NCI-H82 (cell line): ENCODE results near the gene KHDRBS1.
"Not testable (repeated sequence)": the region's sequence is repeated elsewhere in the genome, so short reads cannot be mapped to it uniquely, and the experiment has no call there.

Experiments
- DNase-seq: peaks from one replicate; lab custom pipeline; 2025; lab: John Stamatoyannopoulos, UW

Gene KHDRBS1

GRCh38 chr1:32013386-32014198, at the start of gene KHDRBS1:
Gene KHDRBS1, plus strand, starts transcription at chr1:32013868. Its CDS starts 128 bp downstream, at chr1:32013996.
- peak; percentile 100 for DNase-seq

GRCh38 chr1:31970873-31971272, 42.8 kb upstream of the KHDRBS1 start:
- no peak for DNase-seq

- DNase-seq: no peak
Observed at GRCh38 chr1:31976401-31976800, 37.3 kb upstream of the KHDRBS1 start.

DNA sequence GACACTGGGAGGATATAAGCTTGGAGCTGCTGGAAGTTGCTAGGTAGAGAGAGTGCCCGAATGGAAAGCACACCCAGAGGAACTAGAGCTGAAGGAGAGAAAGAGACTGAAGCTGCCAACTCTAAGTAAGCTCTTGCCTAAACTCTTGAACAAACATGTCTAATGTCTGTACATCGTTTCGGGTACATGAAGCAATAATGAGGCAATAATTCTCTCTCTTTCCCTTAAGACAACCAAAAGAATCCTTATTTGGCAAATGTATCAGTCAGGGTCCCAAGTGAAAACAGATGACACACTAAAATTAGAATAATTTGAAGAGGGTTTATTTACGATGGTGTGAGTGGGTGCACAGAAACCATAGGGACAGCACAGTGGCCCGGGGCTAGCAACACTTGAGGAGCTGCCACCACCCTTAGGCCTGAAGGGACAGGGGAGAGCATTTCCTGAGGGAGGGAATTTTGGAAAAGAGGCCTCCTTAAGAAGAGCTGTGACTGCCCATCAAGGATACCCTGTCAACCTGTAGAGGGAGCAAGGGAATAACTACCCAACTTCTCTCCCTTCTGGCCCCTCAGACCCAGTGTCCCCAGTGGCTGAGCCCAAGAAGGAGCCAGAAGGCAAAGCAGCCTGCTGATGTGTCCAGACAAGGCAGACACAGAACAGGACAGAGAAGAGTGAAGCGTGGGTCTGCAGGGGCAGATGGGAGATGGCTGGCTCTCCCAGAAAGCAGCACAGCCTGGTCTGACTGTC, 36.1 kb upstream of the KHDRBS1 start:
- DNase-seq: peak; percentile 81

- DNase-seq: no peak
Observed at GRCh38 chr1:31978843-31979400, 34.7 kb upstream of the KHDRBS1 start.

DNA sequence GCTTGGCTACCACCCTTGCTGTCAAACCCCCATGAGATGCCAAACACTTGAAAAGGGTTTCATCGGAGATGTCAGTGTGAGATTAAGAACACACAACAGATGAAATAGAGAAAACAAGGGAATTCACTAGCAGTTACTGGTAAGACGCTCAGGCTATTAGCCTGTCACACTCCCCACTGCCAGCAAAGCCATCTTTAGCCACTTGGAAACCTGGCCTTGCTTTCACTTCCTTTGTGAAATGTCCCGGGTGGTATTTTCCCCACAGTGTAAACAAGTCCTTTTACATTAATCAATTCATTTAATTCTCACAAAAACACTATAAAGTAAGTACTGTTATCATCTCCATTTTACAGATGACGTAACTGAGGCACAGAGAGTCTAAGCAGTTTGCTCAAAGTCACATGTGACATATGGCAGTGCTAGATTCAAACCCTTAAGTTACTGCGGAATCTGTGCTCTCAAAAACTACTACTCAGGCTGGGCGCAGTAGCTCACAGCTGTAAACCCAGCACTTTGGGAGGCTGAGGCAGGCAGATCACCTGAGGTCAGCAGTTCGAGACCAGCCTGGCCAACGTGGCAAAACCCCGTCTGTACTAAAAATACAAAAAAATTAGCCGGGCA, 32.7 kb upstream of the KHDRBS1 start:
- no peak for DNase-seq

DNA sequence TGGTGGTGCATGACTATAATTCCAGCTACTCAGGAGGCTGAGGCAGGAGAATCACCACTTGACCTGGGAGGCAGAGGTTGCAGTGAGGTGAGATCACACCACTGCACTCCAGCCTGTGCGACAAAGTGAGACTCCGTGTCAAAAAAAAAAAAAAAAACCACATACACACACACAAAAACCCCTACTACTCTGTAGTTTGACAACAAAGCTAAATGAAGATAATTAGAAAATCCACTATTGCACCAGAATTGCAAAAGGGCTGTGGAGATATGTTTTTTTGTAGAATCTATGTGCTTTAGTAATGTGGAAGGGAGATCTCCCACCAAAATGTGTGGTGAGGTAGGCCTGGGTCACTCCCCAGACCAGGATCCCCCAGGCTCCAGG, 32.2 kb upstream of the KHDRBS1 start:
- no peak for DNase-seq

- peak; percentile 87 for DNase-seq
Observed at GRCh38 chr1:31981972-31982371, 31.7 kb upstream of the KHDRBS1 start.

GRCh38 chr1:31984419-31985347, 29.0 kb upstream of the KHDRBS1 start:
- DNase-seq: no peak

DNA sequence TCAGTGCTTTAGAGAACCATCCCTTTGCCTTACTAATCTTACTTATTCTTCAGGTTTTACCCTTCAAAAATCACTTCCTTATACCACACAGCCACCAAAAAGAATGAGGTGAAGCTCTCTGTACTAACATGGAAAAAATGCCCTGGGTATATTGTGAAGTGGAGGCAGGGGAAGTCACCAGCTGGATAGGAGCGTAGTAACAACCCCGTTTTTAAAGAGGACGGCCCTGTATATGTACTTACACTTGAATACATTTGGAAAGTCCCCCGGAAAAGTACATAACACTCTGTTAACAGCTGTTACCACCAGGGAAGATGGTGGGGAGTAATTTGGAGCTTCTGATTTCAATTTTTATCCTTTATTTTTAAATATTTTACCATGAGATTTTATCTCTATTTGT, 28.2 kb upstream of the KHDRBS1 start:
- DNase-seq: no peak

- peak; percentile 38 for DNase-seq
Observed at GRCh38 chr1:31987135-31987619, 26.5 kb upstream of the KHDRBS1 start.

GRCh38 chr1:31989964-31990363, 23.7 kb upstream of the KHDRBS1 start:
- DNase-seq: no peak

- DNase-seq: no peak
Observed at GRCh38 chr1:31991182-31991581, 22.5 kb upstream of the KHDRBS1 start.

- DNase-seq: no peak
Observed at GRCh38 chr1:31995263-31995662, 18.4 kb upstream of the KHDRBS1 start.

DNA sequence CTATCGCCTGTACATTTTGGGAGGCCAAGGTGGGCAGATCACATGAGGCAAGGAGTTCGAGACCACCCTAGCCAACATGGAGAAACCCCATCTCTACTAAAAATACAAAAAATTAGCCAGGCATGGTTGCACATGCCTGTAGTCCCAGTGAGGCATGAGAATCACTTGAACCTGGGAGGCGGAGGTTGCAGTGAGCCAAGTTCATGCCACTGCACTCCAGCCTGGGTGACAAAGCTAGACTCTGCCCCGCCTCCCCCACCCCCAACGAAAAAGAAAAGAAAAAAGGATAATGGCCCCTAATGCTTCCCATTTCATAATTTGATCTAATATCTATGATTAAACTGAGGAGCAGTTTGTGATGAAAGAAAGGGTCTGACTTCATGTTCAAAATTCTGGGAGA, 17.5 kb upstream of the KHDRBS1 start:
- not testable (repeated sequence) for DNase-seq

- DNase-seq: no peak
Observed at GRCh38 chr1:32001863-32002262, 11.8 kb upstream of the KHDRBS1 start.

DNA sequence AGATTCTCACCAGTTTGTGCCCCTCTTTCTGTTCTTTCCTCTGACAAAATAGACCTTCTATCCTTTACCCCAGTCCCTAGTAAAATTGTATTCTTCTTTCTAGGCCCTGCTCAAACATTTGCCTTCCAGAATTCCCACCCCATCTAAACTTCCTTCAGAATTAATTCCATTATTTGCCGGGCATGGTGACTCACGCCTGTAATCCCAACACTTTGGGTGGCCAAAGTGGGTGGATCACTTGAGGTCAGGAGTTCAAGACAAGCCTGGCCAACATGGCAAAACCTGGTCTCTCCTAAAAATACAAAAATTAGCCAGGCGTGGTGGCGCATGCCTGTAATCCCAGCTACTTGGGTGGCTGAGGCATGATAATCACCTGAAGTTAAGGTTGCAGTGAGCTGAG, 11.4 kb upstream of the KHDRBS1 start:
- DNase-seq: not testable (repeated sequence)

DNA sequence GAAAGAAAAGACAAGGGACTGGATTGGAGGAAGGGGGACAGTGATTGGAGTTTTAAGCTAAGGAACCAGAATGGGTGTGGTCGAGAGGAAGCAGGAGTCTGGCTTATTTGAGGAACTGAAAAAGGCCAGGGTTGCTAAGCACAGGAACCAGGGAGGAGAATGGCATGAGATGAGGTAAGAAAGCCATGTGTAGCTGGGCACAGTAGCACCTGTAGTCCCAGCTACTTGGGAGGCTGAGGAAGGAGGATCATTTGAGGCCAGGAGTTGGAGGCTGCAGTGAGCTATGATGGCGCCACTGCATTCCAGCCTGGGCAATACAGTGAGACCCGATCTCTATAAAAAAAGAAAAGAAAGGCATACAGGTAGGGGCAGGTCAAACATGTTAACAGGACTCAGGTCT, 8.1 kb upstream of the KHDRBS1 start:
- DNase-seq: no peak

- no peak for DNase-seq
Observed at GRCh38 chr1:32007591-32007940, 6.1 kb upstream of the KHDRBS1 start.

- DNase-seq: no peak
Observed at GRCh38 chr1:32010246-32010645, 3.4 kb upstream of the KHDRBS1 start.

- peak; percentile 31 for DNase-seq
Observed at GRCh38 chr1:32012709-32013385, 821 bp upstream of the KHDRBS1 start.
